Urinary bladder (tissue), 4 donors: ENCODE results near the gene TTLL1. TPM values are rescaled to one million over a fixed set of nuclear protein-coding genes. Genes with fewer than 3 reads are reported as not detected.
A peak's percentile ranks its signal among the peaks of the same experiment; 100 is the strongest.
"Not testable (repeated sequence)": the region's sequence is repeated elsewhere in the genome, so short reads cannot be mapped to it uniquely, and the experiment has no call there.

Experiments
- DNase-seq: peaks from one replicate; pipeline ENCODE4 v3.0.0-alpha.2; 2015; ENCODE audit errors: extremely low spot score
- H3K27ac ChIP-seq: one replicate; pipeline ENCODE4 v1.5.1; 2013; ENCODE audit warnings: low read depth, mild to moderate bottlenecking, moderate library complexity
- H3K36me3 ChIP-seq: one replicate; pipeline ENCODE4 v1.6.1; 2013; ENCODE audit warnings: mild to moderate bottlenecking, moderate library complexity; ENCODE audit not compliant: insufficient read depth
- H3K4me1 ChIP-seq: one replicate; pipeline ENCODE4 v1.6.1; 2013; ENCODE audit warnings: mild to moderate bottlenecking, moderate library complexity; ENCODE audit not compliant: insufficient read depth
- H3K4me3 ChIP-seq: one replicate; pipeline ENCODE4 v1.5.1; 2013; ENCODE audit warnings: low read depth, low read length
- WGBS: extraction: QIAGEN DNeasy Blood & Tissue Kit; methylation state at CpG from one replicate; pipeline ENCODE4 v1.1.7; 2013; 5-methylcytosine and 5-hydroxymethylcytosine counted together
- polyA plus RNA-seq: library from polyadenylated mRNA; stranded (reverse); fragments of 200-250 nt; gene quantifications from one replicate; pipeline ENCODE4 v1.2.3, GENCODE V29; 2013
- total RNA-seq: library from RNA; depleted of rRNA; stranded (reverse); fragments of >200 nt; gene quantifications from one replicate; pipeline ENCODE4 v1.2.3, GENCODE V29; 2014
- donor health status: healthy with polysubstance abuse.
- donor health status: healthy.

Gene TTLL1
- total and polyA plus RNA-seq, 2 donors, result 7.6 to 8.9 TPM

GRCh38 chr22:43031617-43032016 is 57.6 kb downstream of the TTLL1 start:
- Histone ChIP-seq H3K4me1 (no peaks in the 10 kb centered on the region), H3K27ac (no peak overlapping the region), H3K36me3 (no peaks in the 10 kb centered on the region), H3K4me3 (no peak overlapping the region)
- no peak for DNase-seq
- 92% methylated on average over 3 of the region's 3 CpGs for WGBS

GRCh38 chr22:43018615-43019014 is 70.6 kb downstream of the TTLL1 start:
- Histone ChIP-seq H3K27ac (no peak overlapping the region), H3K4me1 (no peaks in the 10 kb centered on the region), H3K4me3 (no peak overlapping the region), H3K36me3 (no peaks in the 10 kb centered on the region)
- 92% methylated on average over 6 of the region's 6 CpGs for WGBS
- DNase-seq, result no peak

GRCh38 chr22:43017525-43018460 is 71.4 kb downstream of the TTLL1 start:
- WGBS, result 79% methylated on average over 10 of the region's 10 CpGs
- DNase-seq, result no peak
- H3K36me3 ChIP-seq, result no peaks in the 10 kb centered on the region
- H3K27ac ChIP-seq, result no peak overlapping the region
- H3K4me3 ChIP-seq, result no peak overlapping the region
- no peaks in the 10 kb centered on the region for H3K4me1 ChIP-seq

GRCh38 chr22:43016150-43016549 is 73.0 kb downstream of the TTLL1 start:
- not testable (repeated sequence) for H3K4me1 ChIP-seq, H3K36me3 ChIP-seq, H3K27ac ChIP-seq, H3K4me3 ChIP-seq, DNase-seq
- 94% methylated on average over 5 of the region's 5 CpGs for whole genome bisulfite sequencing

- Histone ChIP-seq H3K36me3 (no peaks in the 10 kb centered on the region), H3K27ac (no peak overlapping the region), H3K4me1 (no peaks in the 10 kb centered on the region), H3K4me3 (peak overlapping the region; percentile 36)
- 37% methylated on average over 5 of the region's 5 CpGs for WGBS
- no peak for DNase-seq
Observed at GRCh38 chr22:43015677-43016042, 73.5 kb downstream of the TTLL1 start.

GRCh38 chr22:43014869-43015676 is 74.1 kb downstream of the TTLL1 start, which contains the start of gene PACSIN2:
Gene PACSIN2 (minus strand): TSS chr22:43015149. CDS start chr22:42912080, 103,069 bp downstream.
- Histone ChIP-seq H3K4me1 (no peaks in the 10 kb centered on the region), H3K36me3 (no peaks in the 10 kb centered on the region), H3K4me3 (peak within 1 kb of the TSS; percentile 89), H3K27ac (peak within 1 kb of the TSS; percentile 55)
- peak; percentile 97 for DNase-seq
- WGBS, result under 1% methylated on average over 85 of the region's 85 CpGs

- Histone ChIP-seq H3K27ac (no peak overlapping the region), H3K4me1 (no peaks in the 10 kb centered on the region), H3K4me3 (peak overlapping the region; percentile 89), H3K36me3 (no peaks in the 10 kb centered on the region)
- no peak for DNase-seq
- WGBS, result under 1% methylated on average over 37 of the region's 39 CpGs
Observed at GRCh38 chr22:43014316-43014868, 74.8 kb downstream of the TTLL1 start.

GRCh38 chr22:43013355-43014315 is 75.6 kb downstream of the TTLL1 start:
- no peak for DNase-seq
- no peaks in the 10 kb centered on the region for H3K36me3 ChIP-seq
- H3K27ac ChIP-seq, result no peak overlapping the region
- no peaks in the 10 kb centered on the region for H3K4me1 ChIP-seq
- peak overlapping the region; percentile 89 for H3K4me3 ChIP-seq
- 13% methylated on average over 16 of the region's 16 CpGs for WGBS

GRCh38 chr22:43012390-43012789 is 76.8 kb downstream of the TTLL1 start:
- DNase-seq, result no peak
- Histone ChIP-seq H3K27ac (no peak overlapping the region), H3K4me3 (no peak overlapping the region), H3K4me1 (no peaks in the 10 kb centered on the region), H3K36me3 (no peaks in the 10 kb centered on the region)
- 83% methylated on average over 6 of the region's 6 CpGs for WGBS

GRCh38 chr22:43011079-43011478 is 78.1 kb downstream of the TTLL1 start:
- DNase-seq, result no peak
- WGBS, result 74% methylated on average over 7 of the region's 7 CpGs

GRCh38 chr22:43009444-43009843 is 79.7 kb downstream of the TTLL1 start:
- H3K4me3 ChIP-seq, result no peak overlapping the region
- H3K27ac ChIP-seq, result no peak overlapping the region
- no peaks in the 10 kb centered on the region for H3K36me3 ChIP-seq
- DNase-seq, result no peak
- 81% methylated on average over 4 of the region's 4 CpGs for WGBS
- peaks cover 4% of the 10 kb centered on the region for H3K4me1 ChIP-seq

More at GRCh38 chr22:43011079-43011478, 78.1 kb downstream of the TTLL1 start:
- H3K36me3 ChIP-seq, result no peaks in the 10 kb centered on the region
- no peaks in the 10 kb centered on the region for H3K4me1 ChIP-seq
- H3K4me3 ChIP-seq, result no peak overlapping the region
- no peak overlapping the region for H3K27ac ChIP-seq

GRCh38 chr22:43008921-43009320 is 80.3 kb downstream of the TTLL1 start:
- no peak for DNase-seq
- WGBS, result 84% methylated on average over 4 of the region's 4 CpGs
- no peak overlapping the region for H3K4me3 ChIP-seq
- H3K4me1 ChIP-seq, result peaks cover 4% of the 10 kb centered on the region
- H3K27ac ChIP-seq, result no peak overlapping the region
- H3K36me3 ChIP-seq, result no peaks in the 10 kb centered on the region

GRCh38 chr22:43008509-43008908 is 80.7 kb downstream of the TTLL1 start:
- 92% methylated on average over 4 of the region's 4 CpGs for WGBS
- no peaks in the 10 kb centered on the region for H3K36me3 ChIP-seq
- DNase-seq, result no peak
- H3K4me3 ChIP-seq, result no peak overlapping the region
- peaks cover 4% of the 10 kb centered on the region for H3K4me1 ChIP-seq
- H3K27ac ChIP-seq, result no peak overlapping the region
